H1 (cell line): ENCODE data around the gene RS1. TPM values are rescaled to one million over a fixed set of nuclear protein-coding genes. Genes with fewer than 3 reads are reported as not detected.

Experiments
- CTCF ChIA-PET: fragments of 300-600 bp; sonication (Branson Sonifier 250); formaldehyde crosslinking; loops from one replicate; lab custom pipeline; 2021; ENCODE audit not compliant: partially characterized antibody; lab: Charles Lee
- POLR2A ChIA-PET: fragments of 300-600 bp; sonication (Branson Sonifier 250); formaldehyde crosslinking; loops from one replicate; lab custom pipeline; 2021; ENCODE audit warnings: inconsistent platforms; ENCODE audit not compliant: partially characterized antibody; lab: Charles Lee
- DNase-seq, 2 experiments: peaks; one replicate each; pipeline versions ENCODE4 v3.0.0 to v3.0.0-alpha.2; 2010 to 2022; ENCODE audit warnings: low spot score in 2 of 2, low read depth in 1 of 2, mixed read lengths in 1 of 2
- FAIRE-seq: peaks from 2 replicates; lab custom pipeline; 2011; peaks lifted over from hg19 to GRCh38; lab: Jason Lieb, UNC
- H2AFZ ChIP-seq: 2 replicates; pipeline ENCODE4 v1.8.1; 2012; ENCODE audit warnings: low read length, inconsistent platforms
- H2AK5ac ChIP-seq: 2 replicates; pipeline ENCODE4 v1.6.1; 2013; ENCODE audit warnings: low read depth, low read length
- H2BK120ac ChIP-seq: replicated peaks from 2 replicates; pipeline ENCODE3; 2013; ENCODE audit warnings: low read depth, low read length, inconsistent platforms
- H2BK12ac ChIP-seq: 2 replicates; pipeline ENCODE4 v1.6.1; 2013; ENCODE audit warnings: low read depth, low read length
- H2BK15ac ChIP-seq: 2 replicates; pipeline ENCODE4 v1.6.1; 2013; ENCODE audit warnings: low read length
- H2BK20ac ChIP-seq: 2 replicates; pipeline ENCODE4 v1.6.1; 2013; ENCODE audit warnings: low read length
- H2BK5ac ChIP-seq: 2 replicates; pipeline ENCODE4 v1.6.1; 2013; ENCODE audit warnings: low read depth, low read length
- H3K14ac ChIP-seq: 2 replicates; pipeline ENCODE4 v1.6.1; 2013; ENCODE audit warnings: inconsistent platforms; ENCODE audit not compliant: insufficient read length
- H3K18ac ChIP-seq: 2 replicates; pipeline ENCODE4 v1.6.1; 2013; ENCODE audit warnings: low read length; ENCODE audit errors: extremely low read depth
- H3K23ac ChIP-seq: 2 replicates; pipeline ENCODE4 v1.6.1; 2013; ENCODE audit warnings: inconsistent platforms; ENCODE audit not compliant: insufficient read length
- H3K23me2 ChIP-seq: 2 replicates; pipeline ENCODE4 v1.6.1; 2013; ENCODE audit warnings: low read depth, low read length
- H3K27ac ChIP-seq: 2 replicates; pipeline ENCODE4 v1.6.1; 2011; ENCODE audit warnings: low read depth, low read length, inconsistent platforms
- H3K27me3 ChIP-seq, 4 experiments: replicated peaks in 1 of 4; 1 replicate in 1 of 4; 2 replicates in 3 of 4; pipeline versions ENCODE4 v1.6.1 to v1.8.1; 2011 to 2013; ENCODE audit warnings: low read length in 3 of 4, mild to moderate bottlenecking in 3 of 4, inconsistent platforms in 2 of 4, mixed read lengths in 2 of 4, moderate library complexity in 1 of 4; ENCODE audit not compliant: control insufficient read depth in 3 of 4, insufficient read depth in 3 of 4; ENCODE audit errors: extremely low read depth in 1 of 4
- H3K36me3 ChIP-seq, 4 experiments: 2 replicates each; pipeline versions ENCODE4 v1.6.1 to v1.8.1; 2011 to 2013; ENCODE audit warnings: mild to moderate bottlenecking in 4 of 4, low read length in 3 of 4, moderate library complexity in 2 of 4, control low read depth in 1 of 4, inconsistent platforms in 1 of 4; ENCODE audit not compliant: insufficient read depth in 4 of 4, control insufficient read depth in 2 of 4
- H3K4ac ChIP-seq: replicated peaks from 2 replicates; pipeline ENCODE3; 2013; ENCODE audit warnings: low read length, low read depth, mixed read lengths, inconsistent platforms; ENCODE audit not compliant: insufficient read length
- H3K4me1 ChIP-seq, 4 experiments: replicated peaks in 1 of 4; 1 replicate in 1 of 4; 2 replicates in 3 of 4; pipeline versions ENCODE4 v1.6.1 to v1.8.1; 2011 to 2013; ENCODE audit warnings: low read length in 3 of 4, inconsistent platforms in 2 of 4, mixed read lengths in 1 of 4; ENCODE audit not compliant: insufficient read depth in 4 of 4, control insufficient read depth in 3 of 4
- H3K4me2 ChIP-seq, 2 experiments: 2 replicates each; pipeline versions ENCODE4 v1.6.1 to v1.8.1; 2011 to 2013; ENCODE audit warnings: low read depth in 2 of 2, low read length in 2 of 2, control low read depth in 1 of 2, inconsistent platforms in 1 of 2, mild to moderate bottlenecking in 1 of 2; ENCODE audit not compliant: insufficient read depth in 1 of 2
- H3K4me3 ChIP-seq, 4 experiments: fragments of 200-600, 300-600 bp in 1 of 4; sonication (generic), shearing (Covaris generic), sonication (Bioruptor Twin) in 1 of 4; 2 replicates each; pipeline versions ENCODE4 v1.5.1 to v1.8.1; 2011 to 2016; ENCODE audit warnings: low read length in 4 of 4, low read depth in 3 of 4, control low read depth in 2 of 4, inconsistent platforms in 2 of 4, mild to moderate bottlenecking in 2 of 4, mixed read lengths in 1 of 4, moderate library complexity in 1 of 4; ENCODE audit not compliant: insufficient read depth in 2 of 4; ENCODE audit errors: extremely low read depth in 1 of 4
- H3K56ac ChIP-seq: replicated peaks from 2 replicates; pipeline ENCODE3; 2013; ENCODE audit warnings: low read depth, mild to moderate bottlenecking, mixed read lengths, low read length, inconsistent platforms; ENCODE audit not compliant: insufficient read length
- H3K79me1 ChIP-seq: 2 replicates; pipeline ENCODE4 v1.6.1; 2013; ENCODE audit warnings: low read depth, low read length, control low read depth
- H3K79me2 ChIP-seq, 2 experiments: 2 replicates each; pipeline versions ENCODE4 v1.6.1 to v1.8.1; 2012 to 2013; ENCODE audit warnings: low read length in 2 of 2, mild to moderate bottlenecking in 2 of 2, inconsistent platforms in 1 of 2; ENCODE audit not compliant: insufficient read depth in 2 of 2, control insufficient read depth in 1 of 2
- H3K9ac ChIP-seq, 4 experiments: replicated peaks in 1 of 4; 1 replicate in 1 of 4; 2 replicates in 3 of 4; pipeline versions ENCODE4 v1.6.1 to v1.8.1; 2011 to 2013; ENCODE audit warnings: low read depth in 3 of 4, low read length in 3 of 4, control low read depth in 2 of 4, mild to moderate bottlenecking in 2 of 4, moderate library complexity in 2 of 4, inconsistent platforms in 1 of 4; ENCODE audit errors: extremely low read depth in 1 of 4
- H3K9me3 ChIP-seq, 2 experiments: 2 replicates each; pipeline versions ENCODE4 v1.6.1 to v1.8.1; 2012 to 2013; ENCODE audit warnings: mild to moderate bottlenecking in 2 of 2, moderate library complexity in 2 of 2, control low read depth in 1 of 2, inconsistent platforms in 1 of 2, low read depth in 1 of 2, low read length in 1 of 2, mixed read lengths in 1 of 2; ENCODE audit not compliant: insufficient read depth in 2 of 2
- H4K20me1 ChIP-seq, 2 experiments: replicated peaks in 1 of 2; 2 replicates each; pipeline versions ENCODE3 to v1.8.1; 2011 to 2013; ENCODE audit warnings: inconsistent platforms in 2 of 2, low read length in 2 of 2, mild to moderate bottlenecking in 1 of 2; ENCODE audit not compliant: insufficient read depth in 2 of 2, control insufficient read depth in 1 of 2
- H4K5ac ChIP-seq: 2 replicates; pipeline ENCODE4 v1.6.1; 2013; ENCODE audit warnings: low read length, low read depth, mixed read lengths, inconsistent platforms; ENCODE audit not compliant: insufficient read length
- H4K8ac ChIP-seq: 2 replicates; pipeline ENCODE4 v1.8.0; 2013; ENCODE audit warnings: mild to moderate bottlenecking, moderate library complexity, low read length, inconsistent platforms; ENCODE audit not compliant: insufficient read depth; ENCODE audit errors: extremely low read depth
- H4K91ac ChIP-seq: replicated peaks from 2 replicates; pipeline ENCODE3; 2013; ENCODE audit warnings: low read length, mixed read lengths, inconsistent platforms; ENCODE audit not compliant: insufficient read length
- ATF2 ChIP-seq: IDR thresholded peaks from 2 replicates; pipeline ENCODE4 v1.6.1; 2012; ENCODE audit warnings: low read length, inconsistent platforms
- CEBPB ChIP-seq: IDR thresholded peaks from 2 replicates; pipeline ENCODE4 v1.6.1; 2012; ENCODE audit warnings: low read depth, low read length
- CHD1 ChIP-seq: IDR thresholded peaks from 2 replicates; pipeline ENCODE4 v1.6.1; 2012; ENCODE audit warnings: low read depth, low read length, improper control_type of control experiment
- GTF2F1 ChIP-seq: IDR thresholded peaks from 2 replicates; pipeline ENCODE4 v1.6.1; 2012; ENCODE audit warnings: low read depth, low read length, improper control_type of control experiment, borderline replicate concordance
- HDAC6 ChIP-seq: IDR thresholded peaks from one replicate; pipeline ENCODE4 v1.7.1; 2012; ENCODE audit warnings: low read depth, mild to moderate bottlenecking, inconsistent platforms, low read length, moderate library complexity
- KDM4A ChIP-seq: IDR thresholded peaks from one replicate; pipeline ENCODE4 v1.7.1; 2012; ENCODE audit warnings: low read depth, mild to moderate bottlenecking, moderate library complexity, low read length, inconsistent platforms; ENCODE audit not compliant: severe bottlenecking
- MAX ChIP-seq: IDR thresholded peaks from 2 replicates; pipeline ENCODE4 v1.6.1; 2012; ENCODE audit warnings: inconsistent platforms
- POLR2AphosphoS5 ChIP-seq: IDR thresholded peaks from 2 replicates; pipeline ENCODE4 v1.6.1; 2011; ENCODE audit warnings: low read depth, low read length
- RFX5 ChIP-seq: IDR thresholded peaks from 2 replicates; pipeline ENCODE4 v1.6.1; 2011; ENCODE audit warnings: low read depth, low read length, improper control_type of control experiment, borderline replicate concordance
- RXRA ChIP-seq: IDR thresholded peaks from 2 replicates; pipeline ENCODE4 v1.6.1; 2011; ENCODE audit warnings: low read depth, mild to moderate bottlenecking, low read length, moderate library complexity; ENCODE audit not compliant: insufficient read depth
- SP1 ChIP-seq: IDR thresholded peaks from 2 replicates; pipeline ENCODE4 v1.6.1; 2011; ENCODE audit warnings: low read depth, low read length
- SUZ12 ChIP-seq: fragments of 200-600 bp; sonication (generic); IDR thresholded peaks from 2 replicates; pipeline ENCODE4 v1.6.1; 2012; ENCODE audit warnings: mild to moderate bottlenecking, inconsistent platforms, low read length, moderate library complexity, mixed read lengths
- TAF7 ChIP-seq: optimal IDR thresholded peaks from 2 replicates; pipeline ENCODE3; 2011; ENCODE audit warnings: low read depth, mild to moderate bottlenecking, inconsistent platforms, low read length, moderate library complexity, borderline replicate concordance
- WGBS, 2 experiments: shearing (Covaris generic) in 1 of 2; methylation state at CpG; one replicate each; pipeline versions ENCODE4 v1.1.6 to v1.1.7; 2013 to 2015; ENCODE audit warnings: low lambda C conversion rate in 2 of 2, mixed read lengths in 2 of 2, inconsistent platforms in 1 of 2, low coverage in 1 of 2, missing lambda C conversion rate in 1 of 2; ENCODE audit not compliant: insufficient replicate concordance in 2 of 2, insufficient coverage in 1 of 2, insufficient read length in 1 of 2; ENCODE audit errors: extremely low coverage in 1 of 2, missing lambda C conversion rate in 1 of 2; 5-methylcytosine and 5-hydroxymethylcytosine counted together
- polyA plus RNA-seq, 7 experiments: library from polyadenylated mRNA; depleted of rRNA in 3 of 7; stranded (reverse) in 5 of 7; unstranded in 2 of 7; fragments of >200 nt in 5 of 7; fragments of 200-250 nt in 2 of 7; gene quantifications; 1 replicate in 5 of 7; 2 replicates in 1 of 7; 4 replicates in 1 of 7; pipeline versions ENCODE4 v1.2.1 to v1.2.3, GENCODE V29; 2011 to 2013; ENCODE audit warnings: missing spikeins in 2 of 7, mixed read lengths in 2 of 7
- total RNA-seq: library from RNA; stranded (reverse); fragmentation: NEBNext Ultra II Directional; extraction: Animal tissue kit (Norgen Biotek cat#: 25700); gene quantifications from 2 replicates; pipeline ENCODE4 v1.2.1, GENCODE V29; 2021

The RS1 gene
- total and polyA plus RNA-seq, 2 of the 8 experiments (the other 6 are each of a cell fraction or from before 2014, with no cell fraction given): 0.03 TPM; not detected in 1

GRCh38 chrX:18696653-18697052 lies 24.7 kb upstream of the RS1 start:
- Histone ChIP-seq H3K23ac (no peak overlapping the region), H3K79me2 (no peaks in the 10 kb centered on the region), H4K5ac (no peak overlapping the region), H3K79me1 (no peaks in the 10 kb centered on the region), H3K27ac (no peak overlapping the region), H3K9ac (no peak overlapping the region), H3K14ac (no peak overlapping the region), H3K56ac (no peak overlapping the region), H2BK15ac (no peak overlapping the region), H3K36me3 (no peaks in the 10 kb centered on the region), H3K4ac (no peak overlapping the region), H4K8ac (no peak overlapping the region), H2BK5ac (no peak overlapping the region), H2BK12ac (no peak overlapping the region), H4K20me1 (no peaks in the 10 kb centered on the region), H3K27me3 (no peaks in the 10 kb centered on the region), H2AK5ac (no peak overlapping the region), H3K18ac (no peak overlapping the region), H3K9me3 (no peaks in the 10 kb centered on the region), H2BK20ac (no peak overlapping the region), H3K4me3 (no peak overlapping the region), H2BK120ac (no peak overlapping the region), H2AFZ (no peak overlapping the region), H3K23me2 (no peaks in the 10 kb centered on the region), H3K4me2 (no peak overlapping the region), H4K91ac (no peak overlapping the region), H3K4me1 (no peaks in the 10 kb centered on the region)
- WGBS, 2 experiments: 89% methylated on average over 3 of the region's 3 CpGs; no CpG with 5 or more reads in 1 of the 2 experiments
- ChIA-PET POLR2A (no interaction called here), CTCF (interaction anchor here (2.3 kb wide), 1 partner anchor 20 kb away, joined by 9 read pairs; no protein-coding TSS in a partner anchor)
- DNase-seq: no peak
- no peak for FAIRE-seq
- TF ChIP-seq POLR2AphosphoS5 (no peak), HDAC6 (no peak), SUZ12 (no peak), ATF2 (no peak), MAX (no peak), SP1 (no peak), CHD1 (no peak), CEBPB (no peak), RFX5 (no peak), RXRA (no peak), TAF7 (no peak), KDM4A (no peak), GTF2F1 (no peak)
